IMR-90 (cell line): ENCODE measurements around the gene PCIF1. TPM values are rescaled to one million over a fixed set of nuclear protein-coding genes. Genes with fewer than 3 reads are reported as not detected.

Experiments used
- ATAC-seq: fragments of 200-7000 bp; cut with Tn5 transposase; 2 replicates; pipeline ENCODE4 v1.9.1; 2020; ENCODE audit warnings: low read depth, mild to moderate bottlenecking, moderate library complexity
- BruUV-seq: library from RNA; stranded (reverse); fragments of 400-500 nt; replicated peaks from 2 replicates; lab custom pipeline; 2021; lab: Mats Ljungman, UMichigan
- CTCF ChIA-PET: fragments of 300-600 bp; formaldehyde crosslinking; extraction: SDS; loops from one replicate; lab custom pipeline; 2021; ENCODE audit warnings: antibody characterized with exemption; lab: Yijun Ruan, JAX
- POLR2A ChIA-PET: fragments of 300-600 bp; sonication (Branson Sonifier 250); formaldehyde crosslinking; loops from one replicate; lab custom pipeline; 2022; ENCODE audit warnings: antibody characterized with exemption; ENCODE audit not compliant: unreplicated experiment; lab: Charles Lee
- DNase-seq: peaks from one replicate; pipeline ENCODE4 v3.0.0; 2013
- H2AFZ ChIP-seq: replicated peaks from 2 replicates; pipeline ENCODE3; 2013; ENCODE audit warnings: low read length, mild to moderate bottlenecking; ENCODE audit not compliant: poor library complexity
- H2AK5ac ChIP-seq: 2 replicates; pipeline ENCODE4 v1.6.1; 2013; ENCODE audit warnings: low read depth, low read length, inconsistent platforms
- H2AK9ac ChIP-seq: replicated peaks from 2 replicates; pipeline ENCODE3; 2013; ENCODE audit warnings: mild to moderate bottlenecking, low read depth, low read length, moderate library complexity; ENCODE audit not compliant: poor library complexity
- H2BK120ac ChIP-seq: 2 replicates; pipeline ENCODE4 v1.6.1; 2013; ENCODE audit warnings: low read depth, low read length, inconsistent platforms
- H2BK15ac ChIP-seq: 3 replicates; pipeline ENCODE4 v1.6.1; 2013; ENCODE audit warnings: low read depth, low read length, inconsistent platforms
- H2BK20ac ChIP-seq: 2 replicates; pipeline ENCODE4 v1.6.1; 2013; ENCODE audit warnings: low read depth, mild to moderate bottlenecking, inconsistent platforms, low read length, moderate library complexity
- H2BK5ac ChIP-seq: 2 replicates; pipeline ENCODE4 v1.6.1; 2013; ENCODE audit warnings: mild to moderate bottlenecking, low read depth, low read length, inconsistent platforms; ENCODE audit not compliant: poor library complexity, severe bottlenecking
- H3K14ac ChIP-seq: replicated peaks from 2 replicates; pipeline ENCODE4 v1.6.1; 2013; ENCODE audit warnings: low read depth, low read length, inconsistent platforms
- H3K18ac ChIP-seq: 2 replicates; pipeline ENCODE4 v1.6.1; 2013; ENCODE audit warnings: low read depth, low read length, control low read depth
- H3K23ac ChIP-seq: 2 replicates; pipeline ENCODE4 v1.6.1; 2013; ENCODE audit warnings: low read depth, low read length, inconsistent platforms
- H3K27ac ChIP-seq: 2 replicates; pipeline ENCODE4 v1.5.1; 2013; ENCODE audit warnings: mild to moderate bottlenecking, control low read depth, low read length; ENCODE audit not compliant: insufficient read depth
- H3K27me3 ChIP-seq: 2 replicates; pipeline ENCODE4 v1.6.1; 2013; ENCODE audit warnings: low read length; ENCODE audit not compliant: control insufficient read depth, insufficient read depth
- H3K36me3 ChIP-seq: 2 replicates; pipeline ENCODE4 v1.6.1; 2013; ENCODE audit warnings: low read length, mixed read lengths; ENCODE audit not compliant: control insufficient read depth, insufficient read depth
- H3K4ac ChIP-seq: 2 replicates; pipeline ENCODE4 v1.6.1; 2013; ENCODE audit warnings: low read depth, low read length, inconsistent platforms
- H3K4me1 ChIP-seq: 2 replicates; pipeline ENCODE4 v1.6.1; 2013; ENCODE audit warnings: low read length, mixed read lengths; ENCODE audit not compliant: control insufficient read depth, insufficient read depth
- H3K4me2 ChIP-seq: 2 replicates; pipeline ENCODE4 v1.6.1; 2013; ENCODE audit warnings: low read depth, mild to moderate bottlenecking, control low read depth, low read length, moderate library complexity
- H3K4me3 ChIP-seq: 2 replicates; pipeline ENCODE4 v1.5.1; 2013; ENCODE audit warnings: low read depth, mild to moderate bottlenecking, control low read depth, low read length, moderate library complexity; ENCODE audit not compliant: insufficient read depth
- H3K56ac ChIP-seq: 2 replicates; pipeline ENCODE4 v1.6.1; 2013; ENCODE audit warnings: low read length, inconsistent platforms; ENCODE audit not compliant: insufficient read depth; ENCODE audit errors: extremely low read depth
- H3K79me1 ChIP-seq, 2 experiments: 2 replicates each; pipeline ENCODE4 v1.6.1; 2013; ENCODE audit warnings: low read length in 2 of 2, inconsistent platforms in 1 of 2, low read depth in 1 of 2
- H3K9ac ChIP-seq: 2 replicates; pipeline ENCODE4 v1.6.1; 2013; ENCODE audit warnings: low read depth, low read length, control low read depth
- H3K9me1 ChIP-seq: 2 replicates; pipeline ENCODE4 v1.6.1; 2013; ENCODE audit warnings: low read length, inconsistent platforms; ENCODE audit not compliant: insufficient read depth
- H3K9me3 ChIP-seq: 2 replicates; pipeline ENCODE4 v1.6.1; 2013; ENCODE audit warnings: low read length; ENCODE audit not compliant: control insufficient read depth, insufficient read depth
- H4K20me1 ChIP-seq: 2 replicates; pipeline ENCODE4 v1.6.1; 2013; ENCODE audit warnings: low read length, inconsistent platforms; ENCODE audit not compliant: insufficient read depth
- H4K5ac ChIP-seq: 2 replicates; pipeline ENCODE4 v1.6.1; 2013; ENCODE audit warnings: mild to moderate bottlenecking, low read depth, low read length, control low read depth
- H4K8ac ChIP-seq, 2 experiments: 2 replicates each; pipeline ENCODE4 v1.6.1; 2013; ENCODE audit warnings: low read depth in 2 of 2, low read length in 2 of 2, control low read depth in 1 of 2, inconsistent platforms in 1 of 2
- H4K91ac ChIP-seq: 2 replicates; pipeline ENCODE4 v1.6.1; 2013; ENCODE audit warnings: low read depth, low read length, inconsistent platforms; ENCODE audit not compliant: insufficient read depth
- BHLHE40 ChIP-seq: fragments of 150-350 bp; IDR thresholded peaks from 2 replicates; pipeline ENCODE4 v1.6.1; 2016; ENCODE audit warnings: mild to moderate bottlenecking, low read depth, low read length
- CTCF ChIP-seq: conservative IDR thresholded peaks from 2 replicates; pipeline ENCODE4 v1.5.1; 2012; ENCODE audit warnings: mild to moderate bottlenecking, low read depth, low read length, improper control_type of control experiment
- MAZ ChIP-seq: IDR thresholded peaks from 2 replicates; pipeline ENCODE4 v1.6.1; 2012; ENCODE audit warnings: low read depth, mild to moderate bottlenecking, low read length, improper control_type of control experiment, moderate library complexity, borderline replicate concordance
- MXI1 ChIP-seq: IDR thresholded peaks from 2 replicates; pipeline ENCODE4 v1.6.1; 2012; ENCODE audit warnings: low read depth, mild to moderate bottlenecking, low read length, moderate library complexity, borderline replicate concordance
- WGBS, 2 experiments: methylation state at CpG; one replicate each; pipeline versions ENCODE4 v1.1.5 to v1.1.7; 2013; ENCODE audit warnings: missing lambda C conversion rate in 2 of 2; ENCODE audit not compliant: insufficient read length in 1 of 2; ENCODE audit errors: extremely low coverage in 2 of 2; 5-methylcytosine and 5-hydroxymethylcytosine counted together
- dilution Hi-C: fragments of 300-500 bp; cut with HindIII; formaldehyde crosslinking; loops from one replicate; pipeline ENCODE4 v1.14.3; 2018; ENCODE audit warnings: low sequenced_read_pairs; ENCODE audit not compliant: unreplicated experiment
- in situ Hi-C: fragments of 300-500 bp; cut with MboI; formaldehyde crosslinking; loops from 3 replicates; pipeline ENCODE4 v1.14.3; 2019; ENCODE audit warnings: low sequenced_read_pairs, inconsistent platforms, mixed read lengths
- intact Hi-C: fragments of 100-400 bp; cut with micrococcal nuclease; formaldehyde crosslinking; loops from 2 replicates; pipeline ENCODE4 v1.10.0; 2022
- polyA plus RNA-seq, 3 experiments: library from polyadenylated mRNA; depleted of rRNA; stranded (reverse); fragments of >200 nt; gene quantifications; 2 replicates each; pipeline ENCODE4 v1.2.3, GENCODE V29; 2012; ENCODE audit warnings: low replicate concordance in 1 of 3
- total RNA-seq: library from RNA; depleted of rRNA; stranded (reverse); fragments of >200 nt; gene quantifications from 2 replicates; pipeline ENCODE4 v1.2.3, GENCODE V29; 2012

Gene PCIF1
- total and polyA plus RNA-seq, 2 of the 4 experiments (the other 2 are of a cell fraction): 5.4 to 18.3 TPM

DNA sequence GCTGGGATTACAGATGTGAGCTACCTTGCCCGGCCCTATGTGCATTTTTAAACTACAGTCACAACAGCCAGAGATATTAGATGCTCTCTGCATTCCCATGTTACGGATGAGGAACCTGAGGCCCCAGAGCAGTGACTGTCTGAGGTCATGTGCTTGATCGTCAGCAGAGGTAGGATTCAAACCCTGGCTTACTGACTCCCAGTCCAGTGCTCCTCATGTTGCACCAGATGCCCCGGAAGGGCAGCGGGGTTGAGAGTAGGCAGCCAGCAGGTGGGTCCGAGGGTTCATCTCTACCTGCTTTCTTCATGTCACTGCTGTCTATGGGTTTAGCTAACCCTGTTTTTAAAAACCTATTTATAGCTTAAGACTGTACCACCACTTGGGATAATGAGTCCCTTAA, 46.8 kb downstream of the PCIF1 start:
- Histone ChIP-seq H2BK5ac (no peak overlapping the region), H2BK20ac (no peak overlapping the region), H3K14ac (no peak overlapping the region), H3K36me3 (no peaks in the 10 kb centered on the region), H3K4me1 (no peaks in the 10 kb centered on the region), H3K9me3 (no peaks in the 10 kb centered on the region), H3K23ac (no peak overlapping the region), H4K5ac (no peak overlapping the region), H2AFZ (no peak overlapping the region), H2AK9ac (no peak overlapping the region), H3K9me1 (no peaks in the 10 kb centered on the region), H3K79me1 (no peaks in the 10 kb centered on the region), H3K9ac (no peak overlapping the region), H3K18ac (no peak overlapping the region), H3K4me3 (no peak overlapping the region), H2BK120ac (no peak overlapping the region), H2BK15ac (no peak overlapping the region), H3K27me3 (peaks cover 10% of the 10 kb centered on the region; the same call in 1 of the 2 replicates), H4K8ac (no peak overlapping the region), H3K4me2 (no peak overlapping the region), H3K4ac (no peak overlapping the region), H4K91ac (no peak overlapping the region), H3K56ac (no peak overlapping the region), H3K27ac (no peak overlapping the region), H4K20me1 (no peaks in the 10 kb centered on the region), H2AK5ac (no peak overlapping the region)
- no TSS peak for BruUV-seq
- DNase-seq (no peak), ATAC-seq (no peak)
- ChIA-PET POLR2A (no interaction called here), CTCF (no interaction called here)
- no peak for TF ChIP-seq MXI1
- TF ChIP-seq MAZ: no peak
- no peak for TF ChIP-seq BHLHE40
- no peak for TF ChIP-seq CTCF
- intact Hi-C loops (no loop called here), dilution Hi-C loops (no loop called here), in situ Hi-C loops (no loop called here)
- 50% methylated on average over 2 of the region's 6 CpGs; no CpG with 5 or more reads in 1 of the 2 experiments for WGBS, 2 experiments
